Stomach (tissue), 9 donors: ENCODE data around the gene KCNK18. TPM values are rescaled to one million over a fixed set of nuclear protein-coding genes. Genes with fewer than 3 reads are reported as not detected.

Experiments used
- DNase-seq, 2 donors: peaks; one replicate each; pipeline versions ENCODE4 v3.0.0 to v3.0.0-alpha.2; 2013 to 2019
- H3K27ac ChIP-seq, 5 donors: fragments of 200-600 bp in 4 of 5; sonication (generic) in 4 of 5; one replicate each; pipeline ENCODE4 v1.5.1; 2013 to 2019; ENCODE audit warnings: mild to moderate bottlenecking in 1 of 5, moderate library complexity in 1 of 5
- H3K27me3 ChIP-seq, 3 donors: fragments of 200-600 bp; sonication (generic); one replicate each; pipeline ENCODE4 v1.5.1; 2017 to 2019; ENCODE audit warnings: mixed run types in 1 of 3
- H3K36me3 ChIP-seq, 4 donors: fragments of 200-600 bp; sonication (generic); 1 replicate in 3 of 4; 2 replicates in 1 of 4; pipeline ENCODE4 v1.5.1; 2016 to 2019
- H3K4me1 ChIP-seq, 4 donors: fragments of 200-600 bp; sonication (generic); one replicate each; pipeline ENCODE4 v1.5.1; 2016 to 2019
- H3K4me3 ChIP-seq, 4 donors: fragments of 200-600 bp; sonication (generic) in 3 of 4; one replicate each; pipeline ENCODE4 v1.5.1; 2016 to 2019; ENCODE audit warnings: mild to moderate bottlenecking in 1 of 4
- H3K9me3 ChIP-seq, 4 donors: fragments of 200-600 bp; sonication (generic); one replicate each; pipeline ENCODE4 v1.5.1; 2016 to 2019
- CTCF ChIP-seq, 7 experiments: fragments of 450-650 bp in 4 of 7; fragments of 200-600 bp in 3 of 7; sonication (generic) in 3 of 7; IDR thresholded peaks; one replicate each; pipeline ENCODE4 v1.5.1; 2016 to 2019; ENCODE audit warnings: antibody characterized with exemption in 7 of 7, control low read depth in 2 of 7, mild to moderate bottlenecking in 1 of 7
- EP300 ChIP-seq: sonication (generic); formaldehyde crosslinking; IDR thresholded peaks from one replicate; pipeline ENCODE4 v1.6.1; 2017; ENCODE audit warnings: antibody characterized with exemption
- POLR2A ChIP-seq, 4 donors: fragments of 450-650 bp; IDR thresholded peaks; one replicate each; pipeline ENCODE4 v1.6.1; 2016; ENCODE audit warnings: antibody characterized with exemption in 4 of 4, control low read depth in 2 of 4, mild to moderate bottlenecking in 1 of 4, moderate library complexity in 1 of 4
- POLR2AphosphoS5 ChIP-seq, 3 donors: sonication (generic); formaldehyde crosslinking; IDR thresholded peaks; one replicate each; pipeline ENCODE4 v1.6.1; 2016; ENCODE audit warnings: antibody characterized with exemption in 3 of 3
- WGBS, 5 donors: extraction: QIAGEN DNeasy Blood & Tissue Kit in 3 of 5; methylation state at CpG; one replicate each; pipeline versions ENCODE4 v1.1.5 to v1.1.7; 2013 to 2018; 5-methylcytosine and 5-hydroxymethylcytosine counted together
- intact Hi-C: fragments of 100-400 bp; cut with DNase I; formaldehyde crosslinking; loops from one replicate; pipeline ENCODE4 v1.15.1; 2023; ENCODE audit warnings: low total_unique reads
- polyA plus RNA-seq, 3 donors: library from polyadenylated mRNA; stranded (reverse); fragments of 200-250 nt; gene quantifications; one replicate each; pipeline ENCODE4 v1.2.3, GENCODE V29; 2013
- total RNA-seq, 5 donors: library from RNA; depleted of rRNA; stranded (reverse); fragments of >200 nt; gene quantifications; one replicate each; pipeline versions ENCODE4 v1.1.0 to v1.2.3, GENCODE V29; 2014 to 2016
- donor health status: healthy with polysubstance abuse.
- donor health status: Bipolar disorder and iron deficiency.
- donor health status: healthy.

KCNK18 gene
- total and polyA plus RNA-seq, 8 donors, result not detected

GRCh38 chr10:117222552-117222951 is 25.3 kb downstream of the KCNK18 start:
- WGBS, 5 donors, result 89 to 94% (median 92%) methylated on average over 5 of the region's 5 CpGs
- no peak for DNase-seq
- peaks cover 0 to 63% (median 11%) of the 10 kb centered on the region in 3 donors for H3K27me3 ChIP-seq
- H3K36me3 ChIP-seq, result no peaks in the 10 kb centered on the region
- H3K27ac ChIP-seq, result no peak overlapping the region
- TF ChIP-seq POLR2AphosphoS5 (IDR thresholded peaks at IDR 0.05) (no peak), POLR2A (IDR thresholded peaks at IDR 0.05) (no peak), EP300 (no peak), CTCF (IDR thresholded peaks at IDR 0.05) (no peak)
- H3K4me3 ChIP-seq, result no peak overlapping the region
- H3K4me1 ChIP-seq, result peaks cover 0 to 2% (median under 1%) of the 10 kb centered on the region in 4 donors
- no peaks in the 10 kb centered on the region for H3K9me3 ChIP-seq
- intact Hi-C loops, result no loop called here

GRCh38 chr10:117222976-117223692 is 25.8 kb downstream of the KCNK18 start:
- Histone ChIP-seq H3K9me3 (no peaks in the 10 kb centered on the region), H3K27ac (no peak overlapping the region), H3K27me3 (peaks cover 0 to 63% (median 7%) of the 10 kb centered on the region in 3 donors), H3K36me3 (no peaks in the 10 kb centered on the region), H3K4me1 (no peaks in the 10 kb centered on the region), H3K4me3 (no peak overlapping the region)
- TF ChIP-seq POLR2AphosphoS5 (IDR thresholded peaks at IDR 0.05) (no peak), POLR2A (IDR thresholded peaks at IDR 0.05) (no peak), EP300 (no peak), CTCF (IDR thresholded peaks at IDR 0.05) (no peak)
- DNase-seq, result no peak
- 51 to 65% (median 59%) methylated on average over 4 of the region's 4 CpGs for WGBS, 5 donors
- intact Hi-C loops, result no loop called here

- no peaks in the 10 kb centered on the region for H3K36me3 ChIP-seq
- intact Hi-C loops, result no loop called here
- no peak overlapping the region for H3K4me3 ChIP-seq
- H3K27ac ChIP-seq, result no peak overlapping the region
- H3K4me1 ChIP-seq, result no peaks in the 10 kb centered on the region
- DNase-seq, result no peak
- no peak for TF ChIP-seq CTCF (IDR thresholded peaks at IDR 0.05)
- no peak for TF ChIP-seq POLR2A (IDR thresholded peaks at IDR 0.05)
- TF ChIP-seq EP300, result no peak
- no peak for TF ChIP-seq POLR2AphosphoS5 (IDR thresholded peaks at IDR 0.05)
- H3K27me3 ChIP-seq, result peaks cover 0 to 61% (median under 1%) of the 10 kb centered on the region in 3 donors
- 80 to 86% (median 82%) methylated on average over 7 of the region's 7 CpGs for WGBS, 5 donors
- no peaks in the 10 kb centered on the region for H3K9me3 ChIP-seq
These were observed 26.6 kb downstream of the KCNK18 start for GRCh38 chr10:117223693-117224430.

- Histone ChIP-seq H3K4me3 (no peak overlapping the region), H3K36me3 (no peaks in the 10 kb centered on the region), H3K27me3 (peaks cover 0 to 63% (median 0%) of the 10 kb centered on the region in 3 donors), H3K27ac (no peak overlapping the region), H3K4me1 (no peaks in the 10 kb centered on the region), H3K9me3 (no peaks in the 10 kb centered on the region)
- TF ChIP-seq EP300 (no peak), CTCF (IDR thresholded peaks at IDR 0.05) (no peak), POLR2A (IDR thresholded peaks at IDR 0.05) (no peak), POLR2AphosphoS5 (IDR thresholded peaks at IDR 0.05) (no peak)
- 78 to 91% (median 85%) methylated on average over 3 of the region's 3 CpGs for WGBS, 5 donors
- no peak for DNase-seq
- intact Hi-C loops, result no loop called here
These were observed 27.6 kb downstream of the KCNK18 start for GRCh38 chr10:117224881-117225280.
